Measurements from ENCODE around the gene GPC5.

Gene GPC5

GRCh38 chr13:91450913-91451312, 52.5 kb downstream of the GPC5 start:
- Histone ChIP-seq H3K27me3 (ENCODE audit: low read length) (no peaks in the 10 kb centered on the region), H3K4me2 (ENCODE audit: low read depth, low read length, poor library complexity, severe bottlenecking) (no peak overlapping the region), H3K79me2 (ENCODE audit: insufficient read depth, low read length) (no peaks in the 10 kb centered on the region), H3K9me3 (ENCODE audit: insufficient read depth, low read length) (no peaks in the 10 kb centered on the region), H4K20me1 (ENCODE audit: low read depth, low read length) (no peaks in the 10 kb centered on the region), H3K4me3 (ENCODE audit: insufficient read depth, low read length, poor library complexity, severe bottlenecking) (no peak overlapping the region), H3K9me2 (replicated peaks; ENCODE audit: insufficient read depth, low read length) (no peaks in the 10 kb centered on the region), H3K36me3 (ENCODE audit: low read length) (no peaks in the 10 kb centered on the region), H3F3A (ENCODE audit: insufficient read depth) (no peaks in the 10 kb centered on the region), H2AFZ (ENCODE audit: low read depth, low read length, severe bottlenecking) (no peak overlapping the region), H3K9ac (ENCODE audit: low read length) (no peak overlapping the region), H3K27ac (ENCODE audit: low read depth, low read length) (no peak overlapping the region)
- TF ChIP-seq CTCF (IDR thresholded peaks at IDR 0.05; ENCODE audit: insufficient read depth, low read length, poor library complexity, severe bottlenecking) (no peak), EZH2phosphoT487 (conservative IDR thresholded peaks at IDR 0.05; ENCODE audit: low read length) (no peak)

GRCh38 chr13:91454666-91455065, 56.2 kb downstream of the GPC5 start:
- H3K79me2 ChIP-seq (ENCODE audit: insufficient read depth, low read length): no peaks in the 10 kb centered on the region
- H3K27me3 ChIP-seq (ENCODE audit: low read length): no peaks in the 10 kb centered on the region
- no peak overlapping the region for H2AFZ ChIP-seq (ENCODE audit: low read depth, low read length, severe bottlenecking)
- H3K36me3 ChIP-seq (ENCODE audit: low read length): no peaks in the 10 kb centered on the region
- no peak overlapping the region for H3K9ac ChIP-seq (ENCODE audit: low read length)
- no peak overlapping the region for H3K27ac ChIP-seq (ENCODE audit: low read depth, low read length)
- no peaks in the 10 kb centered on the region for H4K20me1 ChIP-seq (ENCODE audit: low read depth, low read length)
- H3K4me3 ChIP-seq (ENCODE audit: insufficient read depth, low read length, poor library complexity, severe bottlenecking): no peak overlapping the region
- no peaks in the 10 kb centered on the region for H3K9me2 ChIP-seq (replicated peaks; ENCODE audit: insufficient read depth, low read length)
- H3F3A ChIP-seq (ENCODE audit: insufficient read depth): no peaks in the 10 kb centered on the region
- H3K4me2 ChIP-seq (ENCODE audit: low read depth, low read length, poor library complexity, severe bottlenecking): no peak overlapping the region
- no peak for TF ChIP-seq EZH2phosphoT487 (conservative IDR thresholded peaks at IDR 0.05; ENCODE audit: low read length)
- no peak for TF ChIP-seq CTCF (IDR thresholded peaks at IDR 0.05; ENCODE audit: insufficient read depth, low read length, poor library complexity, severe bottlenecking)
- no peaks in the 10 kb centered on the region for H3K9me3 ChIP-seq (ENCODE audit: insufficient read depth, low read length)

GRCh38 chr13:91456837-91457236, 58.4 kb downstream of the GPC5 start:
- Histone ChIP-seq H4K20me1 (ENCODE audit: low read depth, low read length) (no peaks in the 10 kb centered on the region), H3K36me3 (ENCODE audit: low read length) (no peaks in the 10 kb centered on the region), H3K9me3 (ENCODE audit: insufficient read depth, low read length) (no peaks in the 10 kb centered on the region), H3K4me3 (ENCODE audit: insufficient read depth, low read length, poor library complexity, severe bottlenecking) (no peak overlapping the region), H2AFZ (ENCODE audit: low read depth, low read length, severe bottlenecking) (no peak overlapping the region), H3K9ac (ENCODE audit: low read length) (no peak overlapping the region), H3K9me2 (replicated peaks; ENCODE audit: insufficient read depth, low read length) (no peaks in the 10 kb centered on the region), H3K27ac (ENCODE audit: low read depth, low read length) (no peak overlapping the region), H3K79me2 (ENCODE audit: insufficient read depth, low read length) (no peaks in the 10 kb centered on the region), H3K27me3 (ENCODE audit: low read length) (no peaks in the 10 kb centered on the region), H3K4me2 (ENCODE audit: low read depth, low read length, poor library complexity, severe bottlenecking) (no peak overlapping the region), H3F3A (ENCODE audit: insufficient read depth) (no peaks in the 10 kb centered on the region)
- TF ChIP-seq EZH2phosphoT487 (conservative IDR thresholded peaks at IDR 0.05; ENCODE audit: low read length) (no peak), CTCF (IDR thresholded peaks at IDR 0.05; ENCODE audit: insufficient read depth, low read length, poor library complexity, severe bottlenecking) (no peak)

Data from SU-DHL-6 (cell line).